ENCODE measurements around the gene OXNAD1. TPM values are rescaled to one million over a fixed set of nuclear protein-coding genes. Genes with fewer than 3 reads are reported as not detected.

OXNAD1 gene
- total RNA-seq, 1 donor from 2014 or later: 18.5 TPM

DNA sequence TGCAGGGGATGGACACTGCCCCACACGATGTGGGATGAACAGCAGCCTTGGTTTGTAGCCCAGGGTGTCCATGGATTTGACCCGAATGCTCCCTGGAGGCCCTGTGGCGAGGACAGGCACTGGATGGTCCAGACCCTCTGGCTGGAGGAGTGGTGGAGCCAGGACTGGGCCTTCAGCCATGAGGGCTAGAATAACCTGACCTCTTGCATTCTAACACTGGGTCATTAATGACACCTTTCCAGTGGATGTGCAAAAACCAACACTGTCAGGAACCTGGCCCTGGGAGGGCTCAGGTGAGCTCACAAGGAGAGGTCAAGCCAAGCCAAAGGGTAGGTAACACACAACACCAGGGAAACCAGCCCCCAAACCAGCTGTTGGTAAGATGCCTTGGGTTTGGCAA lies 51.4 kb downstream of the OXNAD1 start:
- DNase-seq (ENCODE audit: low spot score, unreplicated experiment): no peak
- Mint-ChIP-seq H3K9me3 (ENCODE audit: low read depth) (no peaks in the 10 kb centered on the region), H3K36me3 (ENCODE audit: insufficient read depth) (peaks cover 1% of the 10 kb centered on the region), H3K27me3 (no peaks in the 10 kb centered on the region), H3K4me3 (ENCODE audit: low read depth) (no peak overlapping the region), H3K27ac (no peak overlapping the region), H3K4me1 (ENCODE audit: low read depth) (no peaks in the 10 kb centered on the region)
- no peak for TF ChIP-seq CTCF (IDR thresholded peaks at IDR 0.05; ENCODE audit: unreplicated experiment)

GRCh38 chr3:16316847-16317560 lies 52.0 kb downstream of the OXNAD1 start:
- no peak for DNase-seq (ENCODE audit: low spot score, unreplicated experiment)
- Mint-ChIP-seq H3K4me1 (ENCODE audit: low read depth) (no peaks in the 10 kb centered on the region), H3K27ac (no peak overlapping the region), H3K27me3 (no peaks in the 10 kb centered on the region), H3K9me3 (ENCODE audit: low read depth) (no peaks in the 10 kb centered on the region), H3K36me3 (ENCODE audit: insufficient read depth) (peaks cover 1% of the 10 kb centered on the region), H3K4me3 (ENCODE audit: low read depth) (no peak overlapping the region)
- no peak for TF ChIP-seq CTCF (IDR thresholded peaks at IDR 0.05; ENCODE audit: unreplicated experiment)

DNA sequence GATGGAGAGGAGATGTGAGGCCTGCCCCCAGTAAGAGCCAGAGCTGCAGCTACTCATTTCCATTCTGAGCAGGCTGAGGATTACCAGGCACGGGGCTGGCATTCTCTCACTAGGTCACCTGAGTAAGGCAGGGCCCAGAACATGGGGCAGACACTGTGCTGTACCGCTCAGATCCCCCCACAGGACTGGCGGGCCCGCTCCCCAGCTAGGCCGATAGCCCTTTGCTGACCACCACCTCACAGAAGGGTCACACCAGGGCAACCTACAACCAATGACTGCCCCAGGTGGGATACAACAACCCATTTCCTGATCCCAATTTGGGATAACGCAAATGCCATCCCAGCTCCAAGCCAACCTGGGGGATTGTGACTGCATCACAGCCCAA lies 52.5 kb downstream of the OXNAD1 start:
- H3K4me3 Mint-ChIP-seq (ENCODE audit: low read depth): no peak overlapping the region
- no peak for DNase-seq (ENCODE audit: low spot score, unreplicated experiment)

GRCh38 chr3:16318176-16318575 lies 53.2 kb downstream of the OXNAD1 start:
- H3K36me3 Mint-ChIP-seq (ENCODE audit: insufficient read depth): peaks cover 1% of the 10 kb centered on the region
- no peaks in the 10 kb centered on the region for H3K9me3 Mint-ChIP-seq (ENCODE audit: low read depth)
- H3K27me3 Mint-ChIP-seq: no peaks in the 10 kb centered on the region
- no peak overlapping the region for H3K4me3 Mint-ChIP-seq (ENCODE audit: low read depth)
- H3K4me1 Mint-ChIP-seq (ENCODE audit: low read depth): no peaks in the 10 kb centered on the region
- no peak for DNase-seq (ENCODE audit: low spot score, unreplicated experiment)
- TF ChIP-seq CTCF (IDR thresholded peaks at IDR 0.05; ENCODE audit: unreplicated experiment): no peak
- H3K27ac Mint-ChIP-seq: peak overlapping the region; percentile 71

More for the DNA sequence above, 52.5 kb downstream of the OXNAD1 start:
- Mint-ChIP-seq H3K9me3 (ENCODE audit: low read depth) (no peaks in the 10 kb centered on the region), H3K27ac (peak overlapping the region; percentile 71), H3K4me1 (ENCODE audit: low read depth) (no peaks in the 10 kb centered on the region), H3K27me3 (no peaks in the 10 kb centered on the region), H3K36me3 (ENCODE audit: insufficient read depth) (peaks cover 1% of the 10 kb centered on the region)
- TF ChIP-seq CTCF (IDR thresholded peaks at IDR 0.05; ENCODE audit: unreplicated experiment): no peak

- Mint-ChIP-seq H3K27me3 (no peaks in the 10 kb centered on the region), H3K27ac (no peak overlapping the region), H3K4me1 (ENCODE audit: low read depth) (no peaks in the 10 kb centered on the region), H3K36me3 (ENCODE audit: insufficient read depth) (peaks cover 1% of the 10 kb centered on the region), H3K4me3 (ENCODE audit: low read depth) (no peak overlapping the region), H3K9me3 (ENCODE audit: low read depth) (no peaks in the 10 kb centered on the region)
- peak; percentile 35 for TF ChIP-seq CTCF (IDR thresholded peaks at IDR 0.05; ENCODE audit: unreplicated experiment)
- no peak for DNase-seq (ENCODE audit: low spot score, unreplicated experiment)
Observed at GRCh38 chr3:16319307-16319706, 54.3 kb downstream of the OXNAD1 start.
